Skeletal muscle tissue (tissue), 4 donors: ENCODE results near the gene PKM. TPM values are rescaled to one million over a fixed set of nuclear protein-coding genes. Genes with fewer than 3 reads are reported as not detected.
A peak's percentile ranks its signal among the peaks of the same experiment; 100 is the strongest.

ENCODE experiments used
- H3K27ac ChIP-seq: one replicate; pipeline ENCODE4 v1.7.0; 2013; ENCODE audit warnings: mild to moderate bottlenecking, low read depth, low read length, inconsistent platforms
- H3K27me3 ChIP-seq, 3 donors: one replicate each; pipeline ENCODE4 v1.7.0; 2013; ENCODE audit warnings: low read length in 3 of 3; ENCODE audit not compliant: control insufficient read depth in 3 of 3, insufficient read depth in 3 of 3
- H3K36me3 ChIP-seq, 3 donors: one replicate each; pipeline ENCODE4 v1.7.0; 2013; ENCODE audit warnings: low read length in 3 of 3; ENCODE audit not compliant: control insufficient read depth in 3 of 3, insufficient read depth in 3 of 3
- H3K4me1 ChIP-seq, 3 donors: one replicate each; pipeline ENCODE4 v1.7.0; 2013; ENCODE audit warnings: low read length in 3 of 3, mild to moderate bottlenecking in 3 of 3; ENCODE audit not compliant: control insufficient read depth in 3 of 3, insufficient read depth in 3 of 3
- H3K4me3 ChIP-seq, 3 donors: one replicate each; pipeline ENCODE4 v1.7.0; 2013; ENCODE audit warnings: low read length in 3 of 3
- H3K9ac ChIP-seq, 3 donors: one replicate each; pipeline ENCODE4 v1.7.0; 2013; ENCODE audit warnings: low read length in 3 of 3, mild to moderate bottlenecking in 3 of 3, moderate library complexity in 2 of 3, low read depth in 1 of 3
- H3K9me3 ChIP-seq, 3 donors: one replicate each; pipeline ENCODE4 v1.7.0; 2013; ENCODE audit warnings: low read length in 3 of 3; ENCODE audit not compliant: control insufficient read depth in 3 of 3
- total RNA-seq: library from RNA; depleted of rRNA; stranded (reverse); fragments of >200 nt; gene quantifications from one replicate; pipeline ENCODE4 v1.2.3, GENCODE V29; 2014
- donor health status: Osteomylitis.

The PKM gene
- total RNA-seq, 1 donor from 2014 or later: 769 TPM

DNA sequence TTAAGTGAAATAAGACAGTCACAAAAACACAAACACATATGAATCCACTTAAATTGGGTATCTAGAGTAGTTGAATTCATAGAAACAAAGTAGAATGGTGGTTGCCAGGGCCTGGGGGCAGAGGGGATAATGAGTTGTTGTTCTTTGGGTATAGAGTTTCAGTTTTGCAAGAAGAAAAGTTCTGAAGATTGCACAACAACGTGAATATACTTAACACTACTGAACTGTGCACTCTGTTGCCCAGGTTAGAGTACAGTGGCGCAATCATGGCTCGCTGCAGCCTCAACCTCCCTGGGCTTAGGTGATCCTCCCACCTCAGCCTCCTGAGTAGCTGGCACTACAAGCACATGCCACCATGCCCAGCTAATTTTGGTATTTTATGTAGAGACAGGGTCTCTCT is 48.3 kb downstream of the PKM start:
- Histone ChIP-seq H3K36me3 (no peaks in the 10 kb centered on the region), H3K9ac (no peak overlapping the region), H3K9me3 (no peaks in the 10 kb centered on the region), H3K27me3 (peaks cover 0 to 5% (median 4%) of the 10 kb centered on the region in 3 donors), H3K4me3 (no peak overlapping the region), H3K4me1 (peaks cover 13 to 25% (median 18%) of the 10 kb centered on the region in 3 donors), H3K27ac (no peak overlapping the region)

DNA sequence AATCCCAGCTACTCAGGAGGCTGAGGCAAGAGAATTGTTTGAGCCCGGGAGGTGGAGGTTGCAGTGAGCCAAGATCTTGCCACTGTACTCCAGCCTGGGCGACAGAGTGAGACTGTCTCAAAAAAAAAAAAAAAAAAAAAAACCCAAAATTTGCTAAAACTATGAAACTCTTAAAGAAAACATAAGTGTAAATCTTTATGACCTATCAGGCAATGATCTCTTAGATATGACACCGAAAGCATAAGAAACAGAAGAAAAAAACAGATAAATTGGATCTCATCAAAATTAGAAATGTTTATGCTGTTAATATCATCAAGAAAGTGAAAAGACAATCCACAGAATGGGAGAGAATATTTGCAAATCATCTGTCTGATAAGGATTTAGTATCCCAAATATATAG is 48.7 kb downstream of the PKM start:
- no peaks in the 10 kb centered on the region for H3K9me3 ChIP-seq
- no peaks in the 10 kb centered on the region for H3K36me3 ChIP-seq
- peaks cover 0 to 5% (median 4%) of the 10 kb centered on the region in 3 donors for H3K27me3 ChIP-seq
- H3K4me1 ChIP-seq: peaks cover 13 to 25% (median 18%) of the 10 kb centered on the region in 3 donors
- no peak overlapping the region for H3K9ac ChIP-seq
- no peak overlapping the region for H3K4me3 ChIP-seq
- H3K27ac ChIP-seq: no peak overlapping the region

DNA sequence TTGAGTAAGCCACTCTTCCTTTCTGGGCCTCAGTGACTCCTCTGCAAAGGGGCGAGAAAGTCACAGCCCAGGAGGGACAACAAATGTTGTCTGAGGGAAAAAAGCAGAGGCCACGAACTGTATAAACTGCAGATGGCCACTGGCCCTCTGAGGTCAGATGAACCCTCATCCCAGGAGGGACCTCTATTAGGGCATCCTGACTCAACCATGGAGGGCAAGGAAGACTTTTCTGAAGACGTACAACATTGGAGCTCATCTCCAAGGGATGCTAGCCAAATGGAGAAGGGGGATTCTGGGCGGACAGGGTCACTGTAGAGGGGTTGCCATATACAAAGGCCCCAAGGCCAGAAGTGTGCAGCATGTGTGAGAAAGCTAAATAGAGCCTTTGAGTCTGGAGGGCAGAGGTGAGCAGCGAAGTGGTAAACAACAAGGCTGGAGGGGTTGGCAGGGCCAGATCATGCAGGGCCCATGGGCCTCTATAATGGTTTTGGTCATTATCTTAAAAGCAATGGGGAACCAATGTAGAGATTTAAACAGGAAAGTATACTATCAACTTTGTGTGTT is 50.1 kb downstream of the PKM start:
- peaks cover 0 to 5% (median 4%) of the 10 kb centered on the region in 3 donors for H3K27me3 ChIP-seq
- H3K4me1 ChIP-seq: peaks cover 13 to 25% (median 18%) of the 10 kb centered on the region in 3 donors
- no peaks in the 10 kb centered on the region for H3K36me3 ChIP-seq
- H3K9ac ChIP-seq: peak overlapping the region in 1 of 3 donors; percentile 8
- H3K4me3 ChIP-seq: no peak overlapping the region
- H3K27ac ChIP-seq: no peak overlapping the region
- no peaks in the 10 kb centered on the region for H3K9me3 ChIP-seq

DNA sequence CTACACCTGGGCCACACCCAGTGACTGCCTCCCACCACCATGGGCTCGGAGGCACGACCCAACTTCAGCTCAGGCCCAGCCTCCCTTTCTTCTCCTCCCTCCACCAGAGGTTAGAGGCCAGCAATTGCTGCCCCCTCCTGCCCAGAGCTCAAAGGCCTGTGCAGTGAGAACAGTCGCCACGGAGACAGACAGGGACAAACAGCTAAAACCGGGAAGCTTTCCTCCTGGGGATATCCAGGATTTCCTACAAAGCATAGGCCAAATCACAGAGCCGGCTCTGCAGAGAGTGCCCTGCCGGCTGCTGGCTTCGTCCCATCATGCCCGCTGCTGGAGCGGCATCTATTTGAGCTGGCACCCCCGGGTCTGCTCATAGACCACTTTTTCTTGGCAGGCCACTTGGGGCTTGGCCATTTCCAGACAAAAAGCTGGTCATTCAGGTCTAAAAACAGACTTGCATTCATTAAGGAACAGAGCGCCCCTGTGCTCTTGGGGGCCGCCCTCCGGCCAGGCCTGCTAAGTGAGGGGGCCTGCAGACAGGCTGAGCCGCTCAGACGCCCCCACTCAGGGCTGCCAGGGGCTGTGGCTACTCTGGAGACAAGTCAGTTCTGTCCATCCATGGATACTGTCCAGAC is 50.9 kb downstream of the PKM start:
- no peaks in the 10 kb centered on the region for H3K9me3 ChIP-seq
- peaks cover 13 to 25% (median 18%) of the 10 kb centered on the region in 3 donors for H3K4me1 ChIP-seq
- no peak overlapping the region for H3K27ac ChIP-seq
- no peaks in the 10 kb centered on the region for H3K36me3 ChIP-seq
- H3K4me3 ChIP-seq: no peak overlapping the region
- H3K9ac ChIP-seq: no peak overlapping the region
- H3K27me3 ChIP-seq: peaks cover 0 to 5% (median 4%) of the 10 kb centered on the region in 3 donors

DNA sequence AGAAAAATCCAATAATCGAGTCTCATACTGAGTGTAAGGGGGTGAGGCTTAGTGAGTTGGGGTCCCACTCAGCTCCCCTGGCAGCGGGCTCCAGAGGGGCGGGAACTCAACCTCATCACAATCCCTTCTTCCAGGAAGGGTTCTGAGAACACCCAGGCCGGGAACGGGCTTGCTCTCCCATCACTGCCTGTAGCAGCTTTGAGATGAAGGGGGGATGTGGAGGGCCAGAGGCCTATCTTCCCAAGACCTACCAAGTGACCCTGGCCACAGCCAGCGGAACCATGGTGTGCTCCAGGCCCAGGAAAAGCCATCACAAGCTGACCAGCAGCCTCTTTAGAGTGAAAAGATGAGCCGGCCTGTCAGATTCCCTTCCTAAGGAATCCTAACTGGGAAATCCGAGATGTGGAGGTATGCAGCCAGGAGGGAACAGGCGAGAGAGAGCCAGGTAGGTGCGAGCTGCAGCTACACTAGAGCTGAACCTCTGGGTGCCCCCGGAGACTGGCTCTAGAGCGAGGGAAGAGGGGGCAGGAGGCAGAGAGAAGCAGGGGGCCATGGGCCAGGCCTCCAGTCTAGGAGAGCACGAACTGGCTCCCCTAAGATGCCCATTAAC is 51.9 kb downstream of the PKM start:
- Histone ChIP-seq H3K27ac (no peak overlapping the region), H3K4me3 (no peak overlapping the region), H3K9ac (no peak overlapping the region), H3K36me3 (no peaks in the 10 kb centered on the region), H3K9me3 (no peaks in the 10 kb centered on the region), H3K4me1 (peaks cover 11 to 18% (median 12%) of the 10 kb centered on the region in 3 donors), H3K27me3 (peaks cover 0 to 4% (median under 1%) of the 10 kb centered on the region in 3 donors)

DNA sequence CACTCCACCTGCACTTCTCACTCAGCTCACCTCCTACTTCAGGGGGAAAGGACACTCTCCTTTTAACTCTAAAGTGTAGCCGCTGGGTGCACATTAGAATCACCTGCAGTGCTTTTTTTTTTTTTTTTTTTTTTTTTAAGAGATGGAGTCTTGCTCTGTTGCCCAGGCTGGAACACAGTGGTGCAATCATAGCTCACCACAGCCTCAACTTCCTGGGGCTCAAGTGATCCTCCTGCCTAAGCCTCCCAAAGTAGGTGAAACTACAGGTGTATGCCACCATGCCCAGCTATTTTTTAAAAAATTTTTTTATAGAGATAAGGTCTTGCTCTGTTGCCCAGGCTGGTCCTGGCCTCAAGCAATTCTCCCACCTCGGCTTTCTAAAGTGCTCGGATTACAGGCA is 54.2 kb downstream of the PKM start:
- no peaks in the 10 kb centered on the region for H3K27me3 ChIP-seq
- no peaks in the 10 kb centered on the region for H3K36me3 ChIP-seq
- H3K9me3 ChIP-seq: no peaks in the 10 kb centered on the region
- H3K9ac ChIP-seq: no peak overlapping the region
- H3K4me1 ChIP-seq: peaks cover 5 to 12% (median 7%) of the 10 kb centered on the region in 3 donors
- no peak overlapping the region for H3K27ac ChIP-seq
- no peak overlapping the region for H3K4me3 ChIP-seq

DNA sequence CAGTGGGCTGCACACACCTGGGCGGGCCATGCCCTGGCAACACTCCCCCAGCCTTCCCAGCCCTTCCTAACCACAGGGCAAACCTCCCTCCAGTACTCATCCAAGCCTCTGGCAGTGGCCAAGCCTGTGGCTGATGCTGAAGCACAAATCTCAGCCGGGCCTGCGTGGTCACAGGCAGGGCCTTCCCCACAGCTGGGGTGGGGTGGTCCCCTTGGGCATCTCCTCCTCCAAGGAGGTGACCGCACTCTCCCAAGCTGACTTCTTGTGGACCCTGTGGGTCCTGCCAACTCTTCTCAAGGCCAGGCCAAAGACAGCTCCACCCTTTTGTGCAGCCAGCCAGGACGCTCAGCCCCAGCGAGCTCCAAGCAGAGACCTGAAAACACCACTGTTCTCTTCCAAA is 54.8 kb downstream of the PKM start:
- Histone ChIP-seq H3K36me3 (no peaks in the 10 kb centered on the region), H3K9me3 (no peaks in the 10 kb centered on the region), H3K4me3 (no peak overlapping the region), H3K27ac (no peak overlapping the region), H3K9ac (no peak overlapping the region), H3K4me1 (peaks cover 5 to 12% (median 7%) of the 10 kb centered on the region in 3 donors), H3K27me3 (no peaks in the 10 kb centered on the region)

DNA sequence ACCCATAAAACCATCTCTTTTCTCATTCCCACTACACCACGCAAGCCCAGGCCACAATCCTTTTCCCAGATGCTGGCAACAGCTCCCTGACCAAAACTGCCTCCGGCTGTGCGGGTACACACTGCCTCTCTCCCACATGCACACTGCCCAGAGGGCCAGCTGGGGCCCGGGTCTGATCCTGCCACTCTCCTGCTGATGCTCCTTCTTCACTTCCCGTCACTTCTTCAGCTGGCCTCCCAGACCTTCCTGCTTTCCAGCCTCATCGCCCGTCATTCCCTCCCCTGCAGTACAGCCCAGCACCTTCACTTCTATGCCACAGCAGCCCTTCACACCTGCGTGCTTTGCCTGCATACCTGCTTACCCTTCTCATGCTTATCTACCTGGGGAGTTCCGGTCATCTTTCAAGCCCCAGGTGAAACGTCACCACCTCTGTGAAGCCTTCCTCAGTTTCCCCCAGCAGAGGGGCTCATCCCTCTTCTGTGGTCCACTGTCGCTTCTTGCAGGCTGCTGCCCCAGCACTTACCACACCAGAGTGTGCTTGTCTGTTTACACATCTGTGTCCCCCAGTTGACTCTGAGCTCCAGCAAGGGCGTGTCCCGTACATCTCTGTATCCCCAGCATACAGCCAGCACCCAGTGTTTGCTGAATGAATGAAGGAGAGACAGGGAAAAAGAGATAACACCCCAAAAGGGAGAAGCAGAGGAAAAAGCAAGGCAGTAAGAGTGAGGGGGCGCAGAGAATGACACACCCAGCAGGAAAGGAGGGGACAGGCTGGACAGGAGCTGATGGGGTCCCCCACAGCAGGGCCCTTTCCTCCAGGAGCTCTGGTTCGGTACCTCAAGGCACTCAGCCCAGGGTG is 55.6 kb downstream of the PKM start:
- H3K36me3 ChIP-seq: no peaks in the 10 kb centered on the region
- no peak overlapping the region for H3K4me3 ChIP-seq
- H3K27ac ChIP-seq: no peak overlapping the region
- H3K4me1 ChIP-seq: peaks cover 5 to 9% (median 7%) of the 10 kb centered on the region in 3 donors
- H3K27me3 ChIP-seq: no peaks in the 10 kb centered on the region
- no peaks in the 10 kb centered on the region for H3K9me3 ChIP-seq
- H3K9ac ChIP-seq: no peak overlapping the region

DNA sequence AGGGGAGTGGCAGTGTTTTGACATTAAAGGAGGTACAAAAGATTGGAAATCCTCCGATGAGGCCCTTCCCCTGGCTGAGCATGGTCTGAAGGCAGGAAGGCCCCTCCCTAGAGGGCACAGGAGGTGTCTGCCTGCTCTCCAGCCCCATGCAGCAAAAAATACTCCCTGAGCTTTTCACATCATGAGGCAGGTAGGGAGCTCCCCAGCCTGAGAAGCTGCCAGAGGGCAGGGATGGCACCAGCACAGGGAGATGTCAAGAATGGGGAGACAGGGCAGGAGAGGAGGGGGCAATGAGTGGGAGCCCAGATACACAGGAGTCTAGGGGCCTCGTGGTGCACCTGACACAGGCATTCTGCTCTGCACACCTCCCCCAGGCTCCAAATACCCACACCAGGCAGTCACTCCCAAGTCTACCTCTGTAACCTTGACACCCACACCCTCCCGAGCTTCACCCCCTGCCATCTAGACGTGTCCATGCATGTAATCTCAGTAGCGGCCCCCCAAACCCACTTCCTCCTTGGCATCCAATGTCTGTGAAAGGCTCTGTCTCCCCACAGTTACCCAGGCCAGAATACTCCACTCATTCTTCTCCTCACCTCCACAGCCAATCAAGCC is 56.3 kb downstream of the PKM start:
- Histone ChIP-seq H3K4me3 (no peak overlapping the region), H3K36me3 (no peaks in the 10 kb centered on the region), H3K27me3 (no peaks in the 10 kb centered on the region), H3K27ac (no peak overlapping the region), H3K9me3 (no peaks in the 10 kb centered on the region), H3K9ac (no peak overlapping the region), H3K4me1 (peaks cover under 1 to 2% (median under 1%) of the 10 kb centered on the region in 3 donors)
